H1 (cell line): ENCODE measurements around the gene CD84. TPM values are rescaled to one million over a fixed set of nuclear protein-coding genes. Genes with fewer than 3 reads are reported as not detected.

Experiments used
- CTCF ChIA-PET: fragments of 300-600 bp; sonication (Branson Sonifier 250); formaldehyde crosslinking; loops from one replicate; lab custom pipeline; 2021; ENCODE audit not compliant: partially characterized antibody; lab: Charles Lee
- POLR2A ChIA-PET: fragments of 300-600 bp; sonication (Branson Sonifier 250); formaldehyde crosslinking; loops from one replicate; lab custom pipeline; 2021; ENCODE audit warnings: inconsistent platforms; ENCODE audit not compliant: partially characterized antibody; lab: Charles Lee
- DNase-seq, 2 experiments: peaks; one replicate each; pipeline versions ENCODE4 v3.0.0 to v3.0.0-alpha.2; 2010 to 2022; ENCODE audit warnings: low spot score in 2 of 2, low read depth in 1 of 2, mixed read lengths in 1 of 2
- FAIRE-seq: peaks from 2 replicates; lab custom pipeline; 2011; peaks lifted over from hg19 to GRCh38; lab: Jason Lieb, UNC
- H2AFZ ChIP-seq: 2 replicates; pipeline ENCODE4 v1.8.1; 2012; ENCODE audit warnings: low read length, inconsistent platforms
- H2AK5ac ChIP-seq: 2 replicates; pipeline ENCODE4 v1.6.1; 2013; ENCODE audit warnings: low read depth, low read length
- H2BK120ac ChIP-seq: replicated peaks from 2 replicates; pipeline ENCODE3; 2013; ENCODE audit warnings: low read depth, low read length, inconsistent platforms
- H2BK12ac ChIP-seq: 2 replicates; pipeline ENCODE4 v1.6.1; 2013; ENCODE audit warnings: low read depth, low read length
- H2BK15ac ChIP-seq: 2 replicates; pipeline ENCODE4 v1.6.1; 2013; ENCODE audit warnings: low read length
- H2BK20ac ChIP-seq: 2 replicates; pipeline ENCODE4 v1.6.1; 2013; ENCODE audit warnings: low read length
- H2BK5ac ChIP-seq: 2 replicates; pipeline ENCODE4 v1.6.1; 2013; ENCODE audit warnings: low read depth, low read length
- H3K14ac ChIP-seq: 2 replicates; pipeline ENCODE4 v1.6.1; 2013; ENCODE audit warnings: inconsistent platforms; ENCODE audit not compliant: insufficient read length
- H3K18ac ChIP-seq: 2 replicates; pipeline ENCODE4 v1.6.1; 2013; ENCODE audit warnings: low read length; ENCODE audit errors: extremely low read depth
- H3K23ac ChIP-seq: 2 replicates; pipeline ENCODE4 v1.6.1; 2013; ENCODE audit warnings: inconsistent platforms; ENCODE audit not compliant: insufficient read length
- H3K23me2 ChIP-seq: 2 replicates; pipeline ENCODE4 v1.6.1; 2013; ENCODE audit warnings: low read depth, low read length
- H3K27ac ChIP-seq: 2 replicates; pipeline ENCODE4 v1.6.1; 2011; ENCODE audit warnings: low read depth, low read length, inconsistent platforms
- H3K27me3 ChIP-seq, 4 experiments: replicated peaks in 1 of 4; 1 replicate in 1 of 4; 2 replicates in 3 of 4; pipeline versions ENCODE4 v1.6.1 to v1.8.1; 2011 to 2013; ENCODE audit warnings: low read length in 3 of 4, mild to moderate bottlenecking in 3 of 4, inconsistent platforms in 2 of 4, mixed read lengths in 2 of 4, moderate library complexity in 1 of 4; ENCODE audit not compliant: control insufficient read depth in 3 of 4, insufficient read depth in 3 of 4; ENCODE audit errors: extremely low read depth in 1 of 4
- H3K36me3 ChIP-seq, 4 experiments: 2 replicates each; pipeline versions ENCODE4 v1.6.1 to v1.8.1; 2011 to 2013; ENCODE audit warnings: mild to moderate bottlenecking in 4 of 4, low read length in 3 of 4, moderate library complexity in 2 of 4, control low read depth in 1 of 4, inconsistent platforms in 1 of 4; ENCODE audit not compliant: insufficient read depth in 4 of 4, control insufficient read depth in 2 of 4
- H3K4ac ChIP-seq: replicated peaks from 2 replicates; pipeline ENCODE3; 2013; ENCODE audit warnings: low read length, low read depth, mixed read lengths, inconsistent platforms; ENCODE audit not compliant: insufficient read length
- H3K4me1 ChIP-seq, 4 experiments: replicated peaks in 1 of 4; 1 replicate in 1 of 4; 2 replicates in 3 of 4; pipeline versions ENCODE4 v1.6.1 to v1.8.1; 2011 to 2013; ENCODE audit warnings: low read length in 3 of 4, inconsistent platforms in 2 of 4, mixed read lengths in 1 of 4; ENCODE audit not compliant: insufficient read depth in 4 of 4, control insufficient read depth in 3 of 4
- H3K4me2 ChIP-seq, 2 experiments: 2 replicates each; pipeline versions ENCODE4 v1.6.1 to v1.8.1; 2011 to 2013; ENCODE audit warnings: low read depth in 2 of 2, low read length in 2 of 2, control low read depth in 1 of 2, inconsistent platforms in 1 of 2, mild to moderate bottlenecking in 1 of 2; ENCODE audit not compliant: insufficient read depth in 1 of 2
- H3K4me3 ChIP-seq, 4 experiments: fragments of 200-600, 300-600 bp in 1 of 4; sonication (generic), shearing (Covaris generic), sonication (Bioruptor Twin) in 1 of 4; 2 replicates each; pipeline versions ENCODE4 v1.5.1 to v1.8.1; 2011 to 2016; ENCODE audit warnings: low read length in 4 of 4, low read depth in 3 of 4, control low read depth in 2 of 4, inconsistent platforms in 2 of 4, mild to moderate bottlenecking in 2 of 4, mixed read lengths in 1 of 4, moderate library complexity in 1 of 4; ENCODE audit not compliant: insufficient read depth in 2 of 4; ENCODE audit errors: extremely low read depth in 1 of 4
- H3K56ac ChIP-seq: replicated peaks from 2 replicates; pipeline ENCODE3; 2013; ENCODE audit warnings: low read depth, mild to moderate bottlenecking, mixed read lengths, low read length, inconsistent platforms; ENCODE audit not compliant: insufficient read length
- H3K79me1 ChIP-seq: 2 replicates; pipeline ENCODE4 v1.6.1; 2013; ENCODE audit warnings: low read depth, low read length, control low read depth
- H3K79me2 ChIP-seq, 2 experiments: 2 replicates each; pipeline versions ENCODE4 v1.6.1 to v1.8.1; 2012 to 2013; ENCODE audit warnings: low read length in 2 of 2, mild to moderate bottlenecking in 2 of 2, inconsistent platforms in 1 of 2; ENCODE audit not compliant: insufficient read depth in 2 of 2, control insufficient read depth in 1 of 2
- H3K9ac ChIP-seq, 4 experiments: replicated peaks in 1 of 4; 1 replicate in 1 of 4; 2 replicates in 3 of 4; pipeline versions ENCODE4 v1.6.1 to v1.8.1; 2011 to 2013; ENCODE audit warnings: low read depth in 3 of 4, low read length in 3 of 4, control low read depth in 2 of 4, mild to moderate bottlenecking in 2 of 4, moderate library complexity in 2 of 4, inconsistent platforms in 1 of 4; ENCODE audit errors: extremely low read depth in 1 of 4
- H3K9me3 ChIP-seq, 2 experiments: 2 replicates each; pipeline versions ENCODE4 v1.6.1 to v1.8.1; 2012 to 2013; ENCODE audit warnings: mild to moderate bottlenecking in 2 of 2, moderate library complexity in 2 of 2, control low read depth in 1 of 2, inconsistent platforms in 1 of 2, low read depth in 1 of 2, low read length in 1 of 2, mixed read lengths in 1 of 2; ENCODE audit not compliant: insufficient read depth in 2 of 2
- H4K20me1 ChIP-seq, 2 experiments: replicated peaks in 1 of 2; 2 replicates each; pipeline versions ENCODE3 to v1.8.1; 2011 to 2013; ENCODE audit warnings: inconsistent platforms in 2 of 2, low read length in 2 of 2, mild to moderate bottlenecking in 1 of 2; ENCODE audit not compliant: insufficient read depth in 2 of 2, control insufficient read depth in 1 of 2
- H4K5ac ChIP-seq: 2 replicates; pipeline ENCODE4 v1.6.1; 2013; ENCODE audit warnings: low read length, low read depth, mixed read lengths, inconsistent platforms; ENCODE audit not compliant: insufficient read length
- H4K8ac ChIP-seq: 2 replicates; pipeline ENCODE4 v1.8.0; 2013; ENCODE audit warnings: mild to moderate bottlenecking, moderate library complexity, low read length, inconsistent platforms; ENCODE audit not compliant: insufficient read depth; ENCODE audit errors: extremely low read depth
- H4K91ac ChIP-seq: replicated peaks from 2 replicates; pipeline ENCODE3; 2013; ENCODE audit warnings: low read length, mixed read lengths, inconsistent platforms; ENCODE audit not compliant: insufficient read length
- ATF2 ChIP-seq: IDR thresholded peaks from 2 replicates; pipeline ENCODE4 v1.6.1; 2012; ENCODE audit warnings: low read length, inconsistent platforms
- ATF3 ChIP-seq: IDR thresholded peaks from 2 replicates; pipeline ENCODE4 v1.6.1; 2011; ENCODE audit warnings: low read depth, mild to moderate bottlenecking, low read length; ENCODE audit not compliant: insufficient read depth
- CEBPB ChIP-seq: IDR thresholded peaks from 2 replicates; pipeline ENCODE4 v1.6.1; 2012; ENCODE audit warnings: low read depth, low read length
- CHD2 ChIP-seq: IDR thresholded peaks from 2 replicates; pipeline ENCODE4 v1.6.1; 2012; ENCODE audit warnings: low read length, improper control_type of control experiment
- CTBP2 ChIP-seq: IDR thresholded peaks from 2 replicates; pipeline ENCODE4 v1.7.0; 2011; ENCODE audit warnings: borderline replicate concordance, mild to moderate bottlenecking, moderate library complexity, mixed read lengths, low read length; ENCODE audit not compliant: insufficient read depth, insufficient read length
- JUN ChIP-seq: IDR thresholded peaks from 2 replicates; pipeline ENCODE4 v1.6.1; 2011; ENCODE audit warnings: low read depth, mild to moderate bottlenecking, improper control_type of control experiment, low read length
- POU5F1 ChIP-seq: IDR thresholded peaks from 2 replicates; pipeline ENCODE4 v1.6.1; 2011; ENCODE audit warnings: low read depth, mild to moderate bottlenecking, low read length, moderate library complexity
- RFX5 ChIP-seq: IDR thresholded peaks from 2 replicates; pipeline ENCODE4 v1.6.1; 2011; ENCODE audit warnings: low read depth, low read length, improper control_type of control experiment, borderline replicate concordance
- RXRA ChIP-seq: IDR thresholded peaks from 2 replicates; pipeline ENCODE4 v1.6.1; 2011; ENCODE audit warnings: low read depth, mild to moderate bottlenecking, low read length, moderate library complexity; ENCODE audit not compliant: insufficient read depth
- SUZ12 ChIP-seq: fragments of 200-600 bp; sonication (generic); IDR thresholded peaks from 2 replicates; pipeline ENCODE4 v1.6.1; 2012; ENCODE audit warnings: mild to moderate bottlenecking, inconsistent platforms, low read length, moderate library complexity, mixed read lengths
- TCF12 ChIP-seq: IDR thresholded peaks from 2 replicates; pipeline ENCODE4 v1.6.1; 2011; ENCODE audit warnings: low read depth, mild to moderate bottlenecking, low read length
- WGBS, 2 experiments: shearing (Covaris generic) in 1 of 2; methylation state at CpG; one replicate each; pipeline versions ENCODE4 v1.1.6 to v1.1.7; 2013 to 2015; ENCODE audit warnings: low lambda C conversion rate in 2 of 2, mixed read lengths in 2 of 2, inconsistent platforms in 1 of 2, low coverage in 1 of 2, missing lambda C conversion rate in 1 of 2; ENCODE audit not compliant: insufficient replicate concordance in 2 of 2, insufficient coverage in 1 of 2, insufficient read length in 1 of 2; ENCODE audit errors: extremely low coverage in 1 of 2, missing lambda C conversion rate in 1 of 2; 5-methylcytosine and 5-hydroxymethylcytosine counted together
- polyA plus RNA-seq, 7 experiments: library from polyadenylated mRNA; depleted of rRNA in 3 of 7; stranded (reverse) in 5 of 7; unstranded in 2 of 7; fragments of >200 nt in 5 of 7; fragments of 200-250 nt in 2 of 7; gene quantifications; 1 replicate in 5 of 7; 2 replicates in 1 of 7; 4 replicates in 1 of 7; pipeline versions ENCODE4 v1.2.1 to v1.2.3, GENCODE V29; 2011 to 2013; ENCODE audit warnings: missing spikeins in 2 of 7, mixed read lengths in 2 of 7
- total RNA-seq: library from RNA; stranded (reverse); fragmentation: NEBNext Ultra II Directional; extraction: Animal tissue kit (Norgen Biotek cat#: 25700); gene quantifications from 2 replicates; pipeline ENCODE4 v1.2.1, GENCODE V29; 2021

Gene CD84
- total and polyA plus RNA-seq, 2 of the 8 experiments (the other 6 are each of a cell fraction or from before 2014, with no cell fraction given): not detected

- no peak for FAIRE-seq
- no peak for TF ChIP-seq RXRA
- TF ChIP-seq ATF2: no peak
- TF ChIP-seq POU5F1: no peak
- TF ChIP-seq CTBP2: no peak
- no peak for TF ChIP-seq SUZ12
- no peak for TF ChIP-seq RFX5
- no peak for TF ChIP-seq TCF12
- TF ChIP-seq CEBPB: no peak
- TF ChIP-seq ATF3: no peak
- TF ChIP-seq JUN: no peak
- no peak for TF ChIP-seq CHD2
These were observed 30.2 kb downstream of the CD84 start for GRCh38 chr1:160548960-160549664.

More at GRCh38 chr1:160548960-160549664, 30.2 kb downstream of the CD84 start:
- Histone ChIP-seq H3K18ac (no peak overlapping the region), H2BK120ac (no peak overlapping the region), H3K27me3 (no peaks in the 10 kb centered on the region), H3K4ac (no peak overlapping the region), H4K20me1 (no peaks in the 10 kb centered on the region), H3K23ac (no peak overlapping the region), H3K4me2 (no peak overlapping the region), H3K23me2 (no peaks in the 10 kb centered on the region), H2BK15ac (no peak overlapping the region), H3K9me3 (no peaks in the 10 kb centered on the region), H3K27ac (no peak overlapping the region), H3K79me1 (no peaks in the 10 kb centered on the region), H2AFZ (no peak overlapping the region), H3K14ac (no peak overlapping the region), H2BK5ac (no peak overlapping the region), H4K91ac (no peak overlapping the region), H3K79me2 (no peaks in the 10 kb centered on the region), H2BK20ac (no peak overlapping the region), H4K8ac (no peak overlapping the region), H3K36me3 (no peaks in the 10 kb centered on the region), H2BK12ac (no peak overlapping the region), H4K5ac (no peak overlapping the region), H3K9ac (no peak overlapping the region), H3K4me1 (no peaks in the 10 kb centered on the region), H3K4me3 (no peak overlapping the region), H3K56ac (no peak overlapping the region), H2AK5ac (no peak overlapping the region)
- ChIA-PET CTCF (interaction anchor here (0.6 to 9.6 kb wide), 7 partner anchors 9 to 80 kb away, joined by 3 to 88 read pairs (median 4); no protein-coding TSS in a partner anchor), POLR2A (interaction anchor here (0.6 kb wide), 1 partner anchor 1353 kb away, joined by 3 read pairs; no protein-coding TSS in a partner anchor)
- DNase-seq: no peak
- 89% methylated on average over 5 of the region's 5 CpGs; no CpG with 5 or more reads in 1 of the 2 experiments for WGBS, 2 experiments
